ENCODE measurements around the gene PIGA.

GRCh38 chrX:15322072-15322471 is 13.3 kb downstream of the PIGA start:
- TF ChIP-seq CTCF (IDR thresholded peaks at IDR 0.05) (no peak), POLR2A (IDR thresholded peaks at IDR 0.05) (no peak), EP300 (IDR thresholded peaks at IDR 0.05) (no peak), POLR2AphosphoS5 (IDR thresholded peaks at IDR 0.05) (no peak)
